ENCODE results near the gene APOA5. TPM values are rescaled to one million over a fixed set of nuclear protein-coding genes. Genes with fewer than 3 reads are reported as not detected.

APOA5 gene
- polyA plus RNA-seq, 2 of the 4 experiments (the other 2 are of a cell fraction) = not detected

GRCh38 chr11:116792869-116793771, 1.4 kb upstream of the APOA5 start:
- TF ChIP-seq GATA3 (IDR thresholded peaks at IDR 0.05; ENCODE audit: borderline replicate concordance) = no peak
- TF ChIP-seq ATOH8 (CRISPR knock-in tag; IDR thresholded peaks at IDR 0.05; ENCODE audit: low read depth) = no peak
- no peak for TF ChIP-seq NPAS2 (CRISPR knock-in tag; IDR thresholded peaks at IDR 0.05; ENCODE audit: borderline replicate concordance)
- TF ChIP-seq JUNB (IDR thresholded peaks at IDR 0.05) = no peak
- no peak for TF ChIP-seq NFE2L2 (conservative IDR thresholded peaks at IDR 0.05; ENCODE audit: low read length)
- no peak for TF ChIP-seq BHLHE40 (IDR thresholded peaks at IDR 0.05; ENCODE audit: low read depth, low read length)
- no peak for TF ChIP-seq RFX5 (IDR thresholded peaks at IDR 0.05)
- TF ChIP-seq CTCF (IDR thresholded peaks at IDR 0.05) = no peak
- no peak for TF ChIP-seq CHD2 (IDR thresholded peaks at IDR 0.05; ENCODE audit: low read length, partially characterized antibody)
- no peak for TF ChIP-seq ZSCAN20 (CRISPR knock-in tag; IDR thresholded peaks at IDR 0.05)
- no peak for TF ChIP-seq PHF8 (IDR thresholded peaks at IDR 0.05; ENCODE audit: borderline replicate concordance, low read depth)
- TF ChIP-seq RARB (CRISPR knock-in tag; IDR thresholded peaks at IDR 0.05) = no peak
- no peak for TF ChIP-seq CBX2 (IDR thresholded peaks at IDR 0.05; ENCODE audit: borderline replicate concordance, low read depth)
- TF ChIP-seq FOSB (CRISPR knock-in tag; IDR thresholded peaks at IDR 0.05) = no peak
- ATAC-seq (no peak), DNase-seq (ENCODE audit: low read depth in 1 of 2, low spot score in 1 of 2) (no peak), FAIRE-seq (no peak)
- no peak overlapping the region for H3K4me3 ChIP-seq
- ChIA-PET CTCF (interaction anchor here (0.7 to 8.8 kb wide), 8 partner anchors 15 to 433 kb away, joined by 3 to 114 read pairs (median 4); partner anchors contain the start of gene APOA1), POLR2A (no interaction called here)
- H3K27ac ChIP-seq = no peak overlapping the region
- no peaks in the 10 kb centered on the region for H3K9me3 ChIP-seq
- no peak overlapping the region for H3K4me2 ChIP-seq
- 64% methylated on average over 8 of the region's 8 CpGs for WGBS (ENCODE audit: missing lambda C conversion rate)
- H3K4me1 ChIP-seq = 0 out of 3 replicates have a peak, but pooled peaks cover 6% of the 10 kb centered on the region

- POLR2A ChIA-PET = no interaction called here
- FAIRE-seq = no peak
- 58% methylated on average over 8 of the region's 8 CpGs for WGBS (ENCODE audit: missing lambda C conversion rate)
These were observed 627 bp upstream of the APOA5 start for GRCh38 chr11:116792144-116792868.

More at GRCh38 chr11:116792144-116792868, 627 bp upstream of the APOA5 start:
- Histone ChIP-seq H3K4me2 (no peak overlapping the region), H3K4me3 (no peak overlapping the region), H3K9me3 (no peaks in the 10 kb centered on the region), H3K4me1 (0 out of 3 replicates have a peak, but pooled peaks cover 6% of the 10 kb centered on the region), H3K27ac (no peak overlapping the region)
- CTCF ChIA-PET = interaction anchor here (1.0 to 8.8 kb wide), 8 partner anchors 9 to 434 kb away, joined by 3 to 114 read pairs (median 6); partner anchors contain the start of gene APOA1
- no peak for TF ChIP-seq MYC (IDR thresholded peaks at IDR 0.05; ENCODE audit: borderline replicate concordance, low read length)
- no peak for TF ChIP-seq CEBPB (IDR thresholded peaks at IDR 0.05)
- TF ChIP-seq HES2 (IDR thresholded peaks at IDR 0.05) = no peak
- TF ChIP-seq FOSB (CRISPR knock-in tag; IDR thresholded peaks at IDR 0.05) = no peak
- no peak for TF ChIP-seq RNF2 (IDR thresholded peaks at IDR 0.05; ENCODE audit: borderline replicate concordance, low read depth)
- no peak for TF ChIP-seq REST (IDR thresholded peaks at IDR 0.05)
- no peak for TF ChIP-seq SREBF2 (IDR thresholded peaks at IDR 0.05)
- no peak for TF ChIP-seq NPAS2 (CRISPR knock-in tag; IDR thresholded peaks at IDR 0.05; ENCODE audit: borderline replicate concordance)
- no peak for TF ChIP-seq MAZ (IDR thresholded peaks at IDR 0.05; ENCODE audit: borderline replicate concordance, low read depth, low read length)
- TF ChIP-seq NR3C1 (IDR thresholded peaks at IDR 0.05) = no peak
- no peak for TF ChIP-seq KDM5A (IDR thresholded peaks at IDR 0.05)
- TF ChIP-seq ATOH8 (CRISPR knock-in tag; IDR thresholded peaks at IDR 0.05; ENCODE audit: low read depth) = no peak
- TF ChIP-seq ESRRA (IDR thresholded peaks at IDR 0.05; ENCODE audit: borderline replicate concordance, low read length) = no peak
- ATAC-seq (no peak), DNase-seq (ENCODE audit: low read depth in 1 of 2, low spot score in 1 of 2) (no peak)
